ENCODE measurements around the gene SUSD2.
"Not testable (repeated sequence)": the region's sequence is repeated elsewhere in the genome, so short reads cannot be mapped to it uniquely, and the experiment has no call there.

SUSD2 gene

DNA sequence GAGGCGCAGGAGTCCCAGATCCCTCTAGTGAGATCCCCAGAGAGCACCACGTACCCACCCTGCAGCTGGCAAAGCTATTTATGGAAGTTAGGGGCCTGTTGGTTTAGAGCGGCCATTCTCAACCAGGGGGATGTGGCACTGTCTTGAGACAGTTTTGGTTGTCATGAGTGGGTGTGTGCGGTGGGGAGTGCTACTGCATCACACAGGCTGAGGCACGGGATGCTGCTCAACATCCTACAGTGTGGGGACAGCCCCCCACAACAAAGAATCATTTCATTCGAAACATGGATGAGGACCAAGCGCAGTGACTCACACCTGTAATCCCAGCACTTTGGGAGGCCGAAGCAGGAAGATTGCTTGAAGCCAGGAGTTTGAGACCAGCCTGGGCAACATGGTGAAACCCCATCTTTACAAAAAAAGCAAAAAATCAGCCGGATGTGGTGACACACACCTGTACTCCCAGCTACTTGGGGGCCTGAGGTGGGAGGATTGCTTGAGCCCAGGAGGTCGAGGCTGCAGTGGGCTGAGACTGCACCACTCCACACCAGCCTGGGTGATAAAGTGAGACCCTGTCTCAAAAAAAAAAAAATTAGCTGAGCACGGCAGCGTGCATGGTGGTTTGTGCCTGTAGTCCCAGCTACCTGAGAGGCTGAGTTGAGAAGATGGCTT is 35.4 kb downstream of the SUSD2 start:
- FAIRE-seq: no peak

GRCh38 chr22:24217384-24217783 is 36.1 kb downstream of the SUSD2 start:
- FAIRE-seq: no peak

- no peak for FAIRE-seq
Observed at GRCh38 chr22:24219750-24220149, 38.5 kb downstream of the SUSD2 start.

DNA sequence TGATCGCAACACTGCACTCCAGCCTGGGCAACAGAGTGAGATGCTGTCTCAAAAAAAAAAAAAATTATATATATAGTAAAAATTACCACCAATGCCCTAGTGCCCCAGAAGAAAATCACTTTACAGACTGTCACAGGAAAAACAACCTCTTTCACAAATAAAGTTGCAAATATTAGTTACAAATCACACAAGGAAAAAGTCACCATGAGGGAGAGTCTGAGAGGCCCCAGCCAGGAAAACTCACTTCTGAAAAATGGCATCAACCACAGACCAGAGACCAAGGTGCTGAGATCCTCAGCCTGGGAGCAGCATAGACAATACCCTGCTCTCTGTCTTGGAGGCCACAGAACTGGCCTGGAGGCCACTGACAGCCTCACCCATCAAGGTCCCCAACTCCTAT is 43.2 kb downstream of the SUSD2 start:
- FAIRE-seq: no peak

DNA sequence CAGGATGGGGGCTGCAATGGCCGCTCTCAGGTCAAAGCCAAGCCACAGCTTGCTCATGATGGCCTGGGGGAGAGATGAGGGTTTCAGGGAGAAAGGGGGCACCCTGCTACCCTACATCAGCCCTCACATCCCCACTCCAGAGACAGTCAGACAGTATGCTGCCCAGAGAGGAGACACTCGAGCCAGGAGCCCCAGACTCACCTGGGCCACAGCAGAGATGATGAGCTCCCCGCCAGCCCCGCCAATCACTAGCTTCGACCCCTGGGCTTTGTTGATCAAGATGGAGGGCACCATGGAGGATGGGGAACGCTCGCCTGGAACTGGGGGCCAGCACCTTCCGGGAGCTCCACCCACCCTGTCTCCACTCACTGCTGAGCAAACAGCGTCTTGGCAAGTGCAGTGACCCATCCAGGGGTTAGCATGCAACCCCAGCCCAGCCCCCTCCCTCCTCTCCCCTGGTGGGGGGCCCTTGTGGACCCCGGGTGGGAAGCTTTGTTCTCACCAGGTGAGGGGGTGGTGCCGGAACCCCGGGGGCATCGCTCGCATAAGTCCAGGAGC is 43.8 kb downstream of the SUSD2 start:
- no peak for FAIRE-seq

DNA sequence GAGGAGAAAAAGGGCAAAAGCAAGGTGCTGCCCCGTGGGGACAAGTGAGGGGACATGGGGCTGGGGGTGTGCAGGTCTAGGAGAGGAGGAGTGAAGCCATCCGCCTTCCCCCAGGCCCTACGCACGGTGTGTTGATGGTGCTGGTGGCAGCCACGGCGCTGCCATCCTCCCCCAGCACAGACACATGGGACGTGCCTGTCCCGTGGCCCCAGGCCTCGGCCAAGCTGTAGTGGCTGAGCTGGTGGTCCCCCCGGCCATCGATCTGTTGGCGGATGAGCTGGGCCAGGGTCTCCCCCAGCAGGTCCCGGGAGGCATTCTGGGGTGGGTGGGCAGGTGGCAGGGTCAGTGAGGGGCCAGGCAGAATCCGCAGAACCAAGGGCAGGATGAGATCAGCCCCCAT is 44.7 kb downstream of the SUSD2 start:
- no peak for FAIRE-seq

DNA sequence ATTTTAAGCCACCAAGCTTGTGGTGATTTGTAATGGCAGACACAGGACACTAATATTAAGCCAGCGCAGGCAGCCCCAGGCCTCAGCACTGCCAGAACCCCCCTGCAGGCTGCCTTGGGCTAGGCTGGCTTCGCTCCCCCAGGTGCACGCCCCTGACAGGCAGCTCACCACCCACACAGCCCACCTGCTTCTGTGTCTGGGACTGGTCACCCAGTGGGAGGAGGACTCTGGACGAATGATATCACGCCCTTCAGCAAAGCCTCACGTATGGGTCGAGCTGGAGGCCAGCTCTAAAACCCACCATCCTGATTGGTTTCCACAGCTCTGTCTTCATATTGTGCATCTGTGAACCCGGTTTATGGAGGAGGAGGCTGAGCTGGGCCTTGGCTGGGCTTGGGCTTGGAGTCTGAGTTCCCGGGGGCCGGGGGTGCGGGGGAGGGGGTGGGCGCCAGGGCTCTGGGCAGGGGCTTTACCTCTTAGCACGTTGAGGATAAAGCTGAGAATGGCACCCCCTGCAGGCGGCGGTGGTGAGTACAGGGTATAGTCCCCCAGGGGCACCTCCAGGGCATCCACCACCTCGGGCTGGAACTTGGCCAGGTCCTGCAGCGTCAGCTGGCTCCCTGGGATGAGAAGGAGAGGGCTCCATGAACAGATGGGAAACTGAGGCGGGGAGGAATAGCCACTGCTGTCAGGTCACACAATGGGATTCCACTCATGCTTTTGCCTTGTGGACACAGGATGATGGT is 49.8 kb downstream of the SUSD2 start:
- no peak for FAIRE-seq

DNA sequence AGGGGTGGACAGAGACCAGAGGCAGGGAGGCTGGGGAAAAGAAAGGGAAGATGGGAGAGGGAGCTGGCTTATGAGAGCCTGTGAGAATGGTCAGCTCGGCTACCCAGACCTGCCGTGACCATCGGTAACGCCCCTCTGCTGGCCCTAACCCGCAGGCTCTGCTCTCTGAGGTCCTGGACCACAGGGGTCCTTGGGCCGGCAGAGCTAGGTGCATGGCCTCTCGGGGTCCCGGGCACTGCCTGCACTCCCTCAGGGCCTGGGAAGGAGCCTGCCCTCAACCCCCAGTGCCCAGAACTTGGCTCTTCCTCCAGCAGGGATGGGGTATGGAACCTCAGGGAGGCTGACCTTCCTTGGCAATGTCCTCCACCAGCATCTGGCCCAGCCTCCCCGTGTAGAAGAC is 50.4 kb downstream of the SUSD2 start:
- FAIRE-seq: no peak

DNA sequence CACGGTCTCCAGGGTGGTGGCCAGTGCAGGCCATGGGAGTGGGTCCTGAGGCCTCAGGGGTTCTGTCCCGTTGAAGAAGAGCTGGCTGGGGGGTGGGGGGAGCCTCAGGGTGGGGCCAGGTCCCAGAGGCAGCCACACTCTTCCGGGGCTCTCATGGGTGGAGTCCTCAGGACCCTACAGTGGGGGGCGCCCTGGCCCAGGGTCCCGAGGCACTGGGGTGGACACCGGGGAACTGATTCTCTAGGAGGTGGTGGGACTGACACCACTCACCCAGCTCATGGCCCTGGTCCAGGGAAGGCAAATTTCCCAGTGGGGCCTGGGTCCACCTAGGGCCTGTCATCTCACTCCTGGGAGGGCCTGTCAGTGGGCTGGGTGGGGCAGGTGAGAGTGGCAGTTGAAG is 50.8 kb downstream of the SUSD2 start:
- FAIRE-seq: no peak

GRCh38 chr22:24232725-24233124 is 51.4 kb downstream of the SUSD2 start:
- no peak for FAIRE-seq

- FAIRE-seq: no peak
Observed at GRCh38 chr22:24233235-24233634, 51.9 kb downstream of the SUSD2 start.

- no peak for FAIRE-seq
Observed at GRCh38 chr22:24233816-24234215, 52.5 kb downstream of the SUSD2 start.

- FAIRE-seq: no peak
Observed at GRCh38 chr22:24235315-24235714, 54.0 kb downstream of the SUSD2 start.

- no peak for FAIRE-seq
Observed at GRCh38 chr22:24236656-24237055, 55.4 kb downstream of the SUSD2 start.

- not testable (repeated sequence) for FAIRE-seq
Observed at GRCh38 chr22:24238101-24238694, 56.9 kb downstream of the SUSD2 start.
